Uterus (tissue), 4 donors: ENCODE results near the gene GJA3. TPM values are rescaled to one million over a fixed set of nuclear protein-coding genes. Genes with fewer than 3 reads are reported as not detected.
"Not testable (repeated sequence)": the region's sequence is repeated elsewhere in the genome, so short reads cannot be mapped to it uniquely, and the experiment has no call there.

Source experiments
- DNase-seq, 2 donors: peaks; one replicate each; pipeline ENCODE4 v3.0.0-alpha.2; 2019 to 2020
- H3K27ac ChIP-seq, 2 donors: fragments of 200-600 bp; sonication (generic); 1 replicate in 1 of 2; 2 replicates in 1 of 2; pipeline ENCODE4 v1.5.1; 2016 to 2018
- H3K27me3 ChIP-seq, 2 donors: fragments of 200-600 bp; sonication (generic); one replicate each; pipeline ENCODE4 v1.5.1; 2018 to 2019; ENCODE audit warnings: control low read depth in 1 of 2
- H3K36me3 ChIP-seq, 2 donors: fragments of 200-600 bp; sonication (generic); one replicate each; pipeline ENCODE4 v1.5.1; 2019; ENCODE audit warnings: control low read depth in 1 of 2
- H3K4me1 ChIP-seq, 2 donors: fragments of 200-600 bp; sonication (generic); one replicate each; pipeline ENCODE4 v1.5.1; 2018 to 2019; ENCODE audit warnings: control low read depth in 1 of 2
- H3K4me3 ChIP-seq, 2 donors: fragments of 200-600 bp; sonication (generic); 1 replicate in 1 of 2; 2 replicates in 1 of 2; pipeline ENCODE4 v1.5.1; 2018 to 2019; ENCODE audit warnings: mild to moderate bottlenecking in 1 of 2
- H3K9me3 ChIP-seq, 2 donors: fragments of 200-600 bp; sonication (generic); one replicate each; pipeline ENCODE4 v1.5.1; 2019; ENCODE audit warnings: control low read depth in 1 of 2
- CTCF ChIP-seq, 4 experiments: fragments of 200-600 bp in 2 of 4; fragments of 450-650 bp in 2 of 4; sonication (generic) in 2 of 4; IDR thresholded peaks; one replicate each; pipeline ENCODE4 v1.5.1; 2016 to 2019; ENCODE audit warnings: antibody characterized with exemption in 4 of 4, mild to moderate bottlenecking in 2 of 4, moderate library complexity in 1 of 4
- POLR2A ChIP-seq, 2 donors: fragments of 450-650 bp; IDR thresholded peaks; one replicate each; pipeline ENCODE4 v1.6.1; 2016; ENCODE audit warnings: antibody characterized with exemption in 2 of 2, mild to moderate bottlenecking in 1 of 2, moderate library complexity in 1 of 2
- intact Hi-C: fragments of 100-400 bp; cut with DNase I; formaldehyde crosslinking; loops from one replicate; pipeline ENCODE4 v1.15.1; 2023; ENCODE audit warnings: low total_unique reads
- total RNA-seq, 4 donors: library from RNA; depleted of rRNA in 3 of 4; stranded (reverse); fragments of >200 nt in 3 of 4; gene quantifications; one replicate each; pipeline versions ENCODE4 v1.1.0 to v1.2.4, GENCODE V29; 2014 to 2023
- donor health status: DM: yes; HTN: yes; CAD: no.

The GJA3 gene
- total RNA-seq, 4 donors from 2014 or later = 0.07 to 0.37 TPM; not detected in 2

DNA sequence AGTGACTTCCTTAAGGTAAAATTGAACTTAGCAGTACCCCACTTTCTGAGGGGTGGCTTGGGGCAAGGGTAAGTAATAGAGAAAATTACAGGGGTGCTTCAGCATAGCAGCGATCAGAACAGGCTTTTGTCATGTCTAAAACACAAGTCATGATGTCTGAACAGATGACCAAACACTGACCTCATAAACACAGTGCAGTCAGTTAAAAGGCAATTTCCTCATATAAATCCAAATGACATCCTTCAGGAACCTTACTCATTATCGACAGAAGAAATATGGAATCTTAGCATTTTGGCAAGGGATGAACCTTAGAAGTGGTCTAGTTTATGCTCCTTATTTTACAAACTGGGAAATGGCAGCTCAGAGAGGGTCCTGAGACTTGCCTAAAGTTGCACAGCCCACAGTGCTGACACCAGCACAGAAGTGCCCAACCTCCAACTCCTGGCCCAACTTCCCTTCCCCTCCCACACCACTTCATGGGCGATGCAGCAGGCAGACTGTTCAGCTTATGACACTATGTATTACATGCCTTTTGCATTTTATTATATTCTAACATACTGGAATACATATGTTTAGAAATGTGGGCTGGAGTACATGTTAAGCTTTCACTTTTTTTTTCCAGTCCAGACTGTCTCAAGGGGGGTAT, 3.6 kb downstream of the GJA3 start:
- H3K9me3 ChIP-seq = no peaks in the 10 kb centered on the region
- H3K36me3 ChIP-seq = no peaks in the 10 kb centered on the region
- no peak for TF ChIP-seq POLR2A (IDR thresholded peaks at IDR 0.05)
- TF ChIP-seq CTCF (IDR thresholded peaks at IDR 0.05) = no peak
- DNase-seq = no peak
- H3K27me3 ChIP-seq = peaks cover 41 to 65% of the 10 kb centered on the region in 2 donors
- H3K4me3 ChIP-seq = no peak overlapping the region
- H3K27ac ChIP-seq = no peak overlapping the region
- intact Hi-C loops = no loop called here
- peaks cover 0 to 14% of the 10 kb centered on the region in 2 donors for H3K4me1 ChIP-seq

DNA sequence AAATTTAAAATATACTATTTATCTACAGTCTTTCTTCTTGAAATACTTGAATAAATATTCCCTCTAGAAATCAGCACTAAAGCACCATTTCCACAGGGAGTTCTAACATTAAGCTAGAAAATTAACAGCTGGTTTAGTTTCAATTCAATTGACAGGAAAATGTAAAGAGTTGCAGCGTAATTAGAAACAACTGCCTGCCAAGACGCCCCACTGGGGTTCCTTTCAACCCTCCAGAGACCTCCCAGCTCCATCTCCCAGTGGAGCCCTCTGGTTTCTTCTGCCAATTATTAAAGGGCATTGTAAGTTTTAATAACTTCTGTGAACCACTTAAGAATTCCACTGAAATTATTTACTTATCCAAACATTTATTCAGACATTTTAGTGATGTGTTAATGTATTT, 4.2 kb downstream of the GJA3 start:
- intact Hi-C loops = no loop called here
- H3K9me3 ChIP-seq = no peaks in the 10 kb centered on the region
- H3K36me3 ChIP-seq = no peaks in the 10 kb centered on the region
- peaks cover 0 to 14% of the 10 kb centered on the region in 2 donors for H3K4me1 ChIP-seq
- H3K27ac ChIP-seq = no peak overlapping the region
- no peak for TF ChIP-seq CTCF (IDR thresholded peaks at IDR 0.05)
- no peak for TF ChIP-seq POLR2A (IDR thresholded peaks at IDR 0.05)
- peaks cover 40 to 59% of the 10 kb centered on the region in 2 donors for H3K27me3 ChIP-seq
- DNase-seq = no peak
- no peak overlapping the region for H3K4me3 ChIP-seq

DNA sequence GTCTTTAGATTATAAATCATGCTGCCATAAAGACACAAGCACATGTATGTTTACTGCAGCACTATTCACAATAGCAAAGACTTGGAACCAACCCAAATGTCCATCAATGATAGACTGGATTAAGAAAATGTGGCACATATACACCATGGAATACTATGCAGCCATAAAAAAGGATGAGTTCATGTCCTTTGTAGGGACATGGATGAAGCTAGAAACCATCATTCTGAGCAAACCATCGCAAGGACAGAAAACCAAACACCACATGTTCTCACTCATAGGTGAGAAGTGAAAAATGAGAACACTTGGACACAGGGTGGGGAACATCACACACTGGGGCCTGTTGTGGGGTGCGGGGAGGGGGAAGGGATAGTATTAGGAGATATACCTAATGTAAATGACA, 7.6 kb downstream of the GJA3 start:
- H3K4me3 ChIP-seq, H3K27ac ChIP-seq, H3K4me1 ChIP-seq, DNase-seq, H3K36me3 ChIP-seq, intact Hi-C loops, H3K9me3 ChIP-seq: not testable (repeated sequence)
- peaks cover 12 to 36% of the 10 kb centered on the region in 2 donors for H3K27me3 ChIP-seq

GRCh38 chr13:20151612-20152011, 9.2 kb downstream of the GJA3 start:
- no peak overlapping the region for H3K4me3 ChIP-seq
- no peaks in the 10 kb centered on the region for H3K4me1 ChIP-seq
- peaks cover 0 to 19% of the 10 kb centered on the region in 2 donors for H3K27me3 ChIP-seq
- DNase-seq = no peak
- H3K9me3 ChIP-seq = no peaks in the 10 kb centered on the region
- H3K27ac ChIP-seq = no peak overlapping the region
- intact Hi-C loops = no loop called here
- H3K36me3 ChIP-seq = no peaks in the 10 kb centered on the region
- no peak for TF ChIP-seq CTCF (IDR thresholded peaks at IDR 0.05)
- no peak for TF ChIP-seq POLR2A (IDR thresholded peaks at IDR 0.05)

DNA sequence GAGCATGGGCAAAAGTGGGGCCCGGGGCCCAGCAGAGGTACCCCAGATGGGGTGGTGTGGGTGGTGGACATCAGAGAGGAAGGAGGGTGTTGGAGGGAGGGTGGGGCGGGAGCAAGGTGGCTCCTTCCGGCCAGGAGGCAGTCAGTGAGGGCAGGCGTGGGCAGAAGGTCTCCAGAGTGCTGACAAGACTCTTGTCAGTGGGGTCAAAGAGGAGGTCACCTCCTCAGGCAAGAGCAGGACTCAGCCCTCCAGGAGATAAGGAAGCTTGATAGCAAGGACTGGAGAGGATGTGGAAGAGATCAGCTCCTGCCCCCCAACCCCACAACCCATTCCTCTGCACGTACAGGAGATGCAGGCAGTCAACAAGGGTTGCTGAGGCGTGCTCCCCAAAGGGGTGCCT, 9.8 kb downstream of the GJA3 start:
- H3K27ac ChIP-seq = no peak overlapping the region
- H3K9me3 ChIP-seq = no peaks in the 10 kb centered on the region
- no peak overlapping the region for H3K4me3 ChIP-seq
- H3K4me1 ChIP-seq = no peaks in the 10 kb centered on the region
- DNase-seq = no peak
- H3K27me3 ChIP-seq = peaks cover 0 to 14% of the 10 kb centered on the region in 2 donors
- no peaks in the 10 kb centered on the region for H3K36me3 ChIP-seq
- TF ChIP-seq CTCF (IDR thresholded peaks at IDR 0.05) = no peak
- no peak for TF ChIP-seq POLR2A (IDR thresholded peaks at IDR 0.05)
- intact Hi-C loops = no loop called here

DNA sequence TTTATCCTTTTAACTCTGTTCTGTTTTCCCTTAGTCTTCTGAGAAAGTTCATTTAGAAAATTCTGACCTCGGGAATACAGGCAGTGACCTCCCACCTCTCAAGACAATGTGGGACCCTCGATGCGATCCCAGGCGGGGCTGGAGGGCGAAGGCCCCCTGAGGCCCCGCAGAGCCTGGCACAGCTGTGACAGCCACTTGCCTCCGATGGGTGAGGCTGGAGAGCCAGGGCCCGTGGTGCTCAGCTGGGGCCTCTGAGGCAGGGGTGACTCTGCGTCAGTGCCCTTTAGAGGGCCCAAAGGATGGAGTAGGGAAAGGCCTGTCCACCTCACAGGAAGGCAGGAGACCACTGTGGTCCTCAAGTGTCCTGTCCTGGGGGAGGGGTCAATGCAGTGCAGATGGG, 10.3 kb downstream of the GJA3 start:
- no peak for TF ChIP-seq CTCF (IDR thresholded peaks at IDR 0.05)
- TF ChIP-seq POLR2A (IDR thresholded peaks at IDR 0.05) = no peak
- intact Hi-C loops = no loop called here
- H3K27ac ChIP-seq = no peak overlapping the region
- no peaks in the 10 kb centered on the region for H3K4me1 ChIP-seq
- H3K36me3 ChIP-seq = no peaks in the 10 kb centered on the region
- H3K4me3 ChIP-seq = no peak overlapping the region
- peaks cover 0 to 9% of the 10 kb centered on the region in 2 donors for H3K27me3 ChIP-seq
- no peak for DNase-seq
- H3K9me3 ChIP-seq = no peaks in the 10 kb centered on the region
